ENCODE data around the gene GMDS.

Gene GMDS

DNA sequence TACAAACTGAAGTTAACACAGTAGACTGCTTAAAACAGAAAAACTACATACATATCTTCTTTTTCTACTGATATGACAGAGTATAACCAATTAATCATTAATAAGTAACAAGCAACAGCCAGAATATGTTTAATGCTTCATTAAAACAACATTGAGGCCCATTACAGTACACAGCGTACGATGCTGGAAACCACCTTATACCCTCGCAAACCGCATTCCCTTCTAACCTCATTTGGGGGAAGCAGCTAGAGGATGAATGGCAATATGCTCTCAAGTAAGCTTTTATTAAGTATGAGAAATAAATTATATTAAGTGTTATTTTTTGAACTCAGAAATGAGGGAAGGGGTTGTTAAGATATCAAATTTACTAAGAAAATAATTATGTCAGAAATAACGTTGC is 142.4 kb downstream of the GMDS start:
- DNase-seq (ENCODE audit: low spot score) = no peak
- TF ChIP-seq, protein P1, sequence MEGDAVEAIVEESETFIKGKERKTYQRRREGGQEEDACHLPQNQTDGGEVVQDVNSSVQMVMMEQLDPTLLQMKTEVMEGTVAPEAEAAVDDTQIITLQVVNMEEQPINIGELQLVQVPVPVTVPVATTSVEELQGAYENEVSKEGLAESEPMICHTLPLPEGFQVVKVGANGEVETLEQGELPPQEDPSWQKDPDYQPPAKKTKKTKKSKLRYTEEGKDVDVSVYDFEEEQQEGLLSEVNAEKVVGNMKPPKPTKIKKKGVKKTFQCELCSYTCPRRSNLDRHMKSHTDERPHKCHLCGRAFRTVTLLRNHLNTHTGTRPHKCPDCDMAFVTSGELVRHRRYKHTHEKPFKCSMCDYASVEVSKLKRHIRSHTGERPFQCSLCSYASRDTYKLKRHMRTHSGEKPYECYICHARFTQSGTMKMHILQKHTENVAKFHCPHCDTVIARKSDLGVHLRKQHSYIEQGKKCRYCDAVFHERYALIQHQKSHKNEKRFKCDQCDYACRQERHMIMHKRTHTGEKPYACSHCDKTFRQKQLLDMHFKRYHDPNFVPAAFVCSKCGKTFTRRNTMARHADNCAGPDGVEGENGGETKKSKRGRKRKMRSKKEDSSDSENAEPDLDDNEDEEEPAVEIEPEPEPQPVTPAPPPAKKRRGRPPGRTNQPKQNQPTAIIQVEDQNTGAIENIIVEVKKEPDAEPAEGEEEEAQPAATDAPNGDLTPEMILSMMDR (IDR thresholded peaks at IDR 0.05; ENCODE audit: extremely low read depth, missing control alignments) = no peak

DNA sequence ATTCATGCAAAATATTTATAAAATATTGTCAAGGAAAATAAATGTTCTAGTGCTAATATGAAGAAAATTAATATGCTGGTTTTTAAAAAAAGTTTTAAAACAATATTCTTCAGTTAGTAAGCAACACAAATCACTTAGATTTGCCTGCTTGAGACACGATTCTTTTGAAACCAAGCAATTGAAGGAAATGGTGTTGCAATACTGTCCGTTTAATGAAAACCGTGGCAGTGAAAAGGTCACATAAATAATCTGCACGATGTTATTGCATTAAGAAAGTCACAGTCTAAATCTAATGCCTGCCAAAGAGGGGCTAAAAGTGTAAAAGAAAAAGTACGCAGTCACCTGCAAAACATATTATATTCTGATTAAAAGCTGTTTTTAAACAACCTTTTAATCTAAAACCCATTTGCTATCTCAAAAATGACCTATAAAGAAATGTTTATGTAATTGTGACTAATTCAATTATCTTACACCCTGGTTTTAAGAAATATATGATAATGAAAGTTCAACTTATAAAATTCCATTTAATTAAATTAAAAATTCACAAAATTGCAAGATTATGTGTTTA is 143.0 kb downstream of the GMDS start:
- no peak for DNase-seq (ENCODE audit: low spot score)

DNA sequence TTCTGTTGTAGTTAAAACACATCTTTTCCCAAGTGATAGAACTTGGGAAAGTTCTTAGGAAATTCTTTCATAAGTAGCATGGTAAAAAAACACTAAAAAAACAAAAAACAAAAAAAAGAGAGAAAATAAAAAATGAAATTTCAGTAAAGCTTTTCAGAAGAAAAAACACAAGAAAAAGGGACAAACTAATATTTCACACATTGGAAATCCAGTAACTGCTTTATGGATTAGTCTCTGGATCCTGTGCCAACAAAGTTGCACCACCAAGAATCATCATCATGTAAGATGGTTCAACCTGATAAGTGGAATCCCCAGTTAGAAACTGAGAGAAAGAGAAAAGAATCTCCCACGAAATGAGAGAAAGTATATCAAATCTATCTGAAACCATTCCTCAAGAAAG is 144.2 kb downstream of the GMDS start:
- TF ChIP-seq, protein P1 (IDR thresholded peaks at IDR 0.05; ENCODE audit: extremely low read depth, missing control alignments) = no peak
- DNase-seq (ENCODE audit: low spot score) = no peak

More for the DNA sequence above, 143.0 kb downstream of the GMDS start:
- TF ChIP-seq, protein P1 (IDR thresholded peaks at IDR 0.05; ENCODE audit: extremely low read depth, missing control alignments) = no peak

DNA sequence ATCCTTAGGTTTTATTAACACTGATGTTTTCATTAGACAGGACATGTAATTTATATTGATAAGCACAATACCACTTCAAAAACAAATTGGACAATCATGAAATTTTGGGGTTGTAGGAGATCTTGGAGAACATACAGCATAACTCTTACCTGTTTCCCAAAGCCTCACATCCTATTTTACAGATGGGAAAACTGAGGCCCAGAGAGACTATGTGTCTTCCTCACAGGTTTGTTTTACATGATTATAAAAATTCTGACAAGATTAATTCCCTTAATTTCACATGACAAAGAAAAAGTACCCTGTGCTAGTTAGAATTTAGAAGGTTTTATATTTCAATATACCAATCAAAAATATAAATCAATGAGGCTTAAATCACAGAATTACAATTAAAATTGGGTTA is 145.5 kb downstream of the GMDS start:
- TF ChIP-seq, protein P1 (IDR thresholded peaks at IDR 0.05; ENCODE audit: extremely low read depth, missing control alignments) = no peak

DNA sequence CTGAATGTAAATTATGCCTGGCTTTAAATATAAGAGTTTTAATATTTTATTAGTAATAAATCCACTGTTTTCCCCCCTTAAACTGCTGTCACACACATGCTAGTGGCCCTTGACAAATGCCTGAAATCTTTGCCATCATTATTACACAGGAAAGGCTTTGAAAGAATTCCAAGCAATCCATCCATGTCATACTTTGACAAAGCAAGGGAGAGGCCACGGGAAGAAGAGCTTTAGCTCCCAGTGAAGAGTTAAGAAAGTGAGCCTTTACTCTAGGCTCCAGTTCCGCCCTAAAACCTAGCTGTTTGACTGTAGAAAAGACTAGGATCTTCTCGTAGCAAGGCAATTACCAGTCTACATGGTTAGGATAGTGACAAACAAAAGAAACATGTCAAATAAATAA is 147.9 kb downstream of the GMDS start:
- TF ChIP-seq, protein P1 (IDR thresholded peaks at IDR 0.05; ENCODE audit: extremely low read depth, missing control alignments) = no peak
- no peak for DNase-seq (ENCODE audit: low spot score)

More for the DNA sequence above, 145.5 kb downstream of the GMDS start:
- no peak for DNase-seq (ENCODE audit: low spot score)

DNA sequence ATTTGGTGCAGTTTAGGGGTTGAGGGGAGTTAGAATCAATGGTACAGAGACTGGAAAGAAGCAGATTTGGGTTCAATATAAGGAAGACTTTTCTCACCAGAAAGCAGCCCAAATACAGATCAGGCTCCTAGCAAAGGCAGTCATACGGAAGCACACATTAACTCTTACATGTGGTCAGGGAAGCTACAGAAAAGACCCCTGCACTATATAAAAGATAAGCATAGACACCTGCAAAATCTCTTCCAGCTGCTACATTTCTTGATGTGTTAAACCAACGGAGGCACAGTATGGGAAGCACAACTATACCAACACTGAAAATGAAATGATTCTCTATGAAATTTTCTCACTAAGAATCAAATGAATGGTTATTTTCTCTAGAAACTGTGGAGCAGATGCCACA is 150.8 kb downstream of the GMDS start:
- DNase-seq (ENCODE audit: low spot score) = no peak

DNA sequence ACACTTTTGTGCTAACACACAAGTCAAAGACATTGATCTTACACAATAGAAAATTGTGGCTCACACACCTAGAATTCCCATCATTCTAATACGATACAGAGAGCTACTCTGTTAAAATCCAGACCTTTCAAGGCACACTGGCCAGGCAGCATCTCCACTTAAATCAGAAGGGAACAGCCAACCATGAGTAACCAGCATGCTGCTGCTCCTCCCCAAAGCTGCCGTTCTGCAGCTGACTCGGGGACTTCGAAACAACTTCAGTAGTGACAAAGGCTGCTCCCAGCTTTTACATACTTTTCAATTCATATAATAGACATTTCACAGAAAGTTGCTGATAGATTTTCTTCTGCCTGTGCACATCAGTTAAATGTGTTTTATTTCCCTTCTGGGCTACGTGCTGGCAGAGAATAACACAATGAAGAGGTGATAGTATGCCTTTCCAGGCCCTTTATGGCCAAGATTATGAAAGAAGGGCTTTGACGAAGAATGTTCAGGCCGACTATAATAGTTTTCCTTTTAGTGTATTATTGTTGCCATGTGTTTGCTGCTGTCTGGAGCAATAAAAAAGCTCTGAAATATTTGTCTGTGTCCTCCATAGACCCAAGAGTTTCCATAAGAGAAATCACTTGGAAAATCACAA is 159.0 kb downstream of the GMDS start:
- TF ChIP-seq, protein P1 (IDR thresholded peaks at IDR 0.05; ENCODE audit: extremely low read depth, missing control alignments) = no peak
- no peak for DNase-seq (ENCODE audit: low spot score)

More for the DNA sequence above, 150.8 kb downstream of the GMDS start:
- TF ChIP-seq, protein P1 (IDR thresholded peaks at IDR 0.05; ENCODE audit: extremely low read depth, missing control alignments) = no peak

Measured in GM20000 (cell line).